GM12878 (cell line): ENCODE results near the gene CUL4A. TPM values are rescaled to one million over a fixed set of nuclear protein-coding genes. Genes with fewer than 3 reads are reported as not detected.
A peak's percentile ranks its signal among the peaks of the same experiment; 100 is the strongest.

Experiments
- ASH2L ChIP-seq: fragments of 300-600, 200-600 bp; sonication (generic); IDR thresholded peaks from 2 replicates; pipeline ENCODE4 v1.6.1; 2017; ENCODE audit warnings: low read depth, mild to moderate bottlenecking, borderline replicate concordance
- BCL3 ChIP-seq: IDR thresholded peaks from 2 replicates; pipeline ENCODE4 v1.6.1; 2011; ENCODE audit warnings: borderline replicate concordance, low read depth, mild to moderate bottlenecking, moderate library complexity, low read length; ENCODE audit not compliant: insufficient read depth, poor library complexity, severe bottlenecking
- EP300 ChIP-seq, 2 experiments: fragments of 150-350 bp in 1 of 2; IDR thresholded peaks; 2 replicates each; pipeline ENCODE4 v1.6.1; 2011 to 2012; ENCODE audit warnings: low read depth in 2 of 2, low read length in 2 of 2, borderline replicate concordance in 1 of 2, improper control_type of control experiment in 1 of 2, inconsistent platforms in 1 of 2; ENCODE audit not compliant: control insufficient read depth in 1 of 2
- GABPA ChIP-seq: IDR thresholded peaks from 2 replicates; pipeline ENCODE4 v1.6.1; 2014; ENCODE audit warnings: antibody characterized with exemption, low read depth, mild to moderate bottlenecking, inconsistent platforms
- HDGF ChIP-seq: fragments of 450-650 bp; IDR thresholded peaks from 2 replicates; pipeline ENCODE4 v1.6.1; 2016; ENCODE audit warnings: antibody characterized with exemption
- MTA2 ChIP-seq: fragments of 450-650 bp; IDR thresholded peaks from 2 replicates; pipeline ENCODE4 v1.6.1; 2016; ENCODE audit warnings: low read depth, mild to moderate bottlenecking, moderate library complexity
- NR2F1 ChIP-seq: fragments of 450-650 bp; conservative IDR thresholded peaks from 2 replicates; pipeline ENCODE4 v1.6.1; 2017; ENCODE audit warnings: mild to moderate bottlenecking
- POLR2AphosphoS2 ChIP-seq: IDR thresholded peaks from 2 replicates; pipeline ENCODE4 v1.6.1; 2011; ENCODE audit warnings: low read depth, mild to moderate bottlenecking, low read length, improper control_type of control experiment, moderate library complexity
- RELA ChIP-seq: fragments of 450-650 bp; IDR thresholded peaks from 2 replicates; pipeline ENCODE4 v1.8.0; 2014; ENCODE audit warnings: borderline replicate concordance; ENCODE audit not compliant: partially characterized antibody
- SMC3 ChIP-seq: IDR thresholded peaks from 2 replicates; pipeline ENCODE4 v1.6.1; 2011; ENCODE audit warnings: low read length, improper control_type of control experiment, borderline replicate concordance
- TAF1 ChIP-seq: IDR thresholded peaks from 2 replicates; pipeline ENCODE4 v1.6.1; 2011; ENCODE audit warnings: mild to moderate bottlenecking, low read depth, low read length, borderline replicate concordance
- ZBTB40 ChIP-seq: fragments of 450-650 bp; IDR thresholded peaks from 2 replicates; pipeline ENCODE4 v1.6.1; 2016; ENCODE audit warnings: mild to moderate bottlenecking, moderate library complexity, borderline replicate concordance
- ZNF217 ChIP-seq: fragments of 450-650 bp; IDR thresholded peaks from 2 replicates; pipeline ENCODE4 v1.6.1; 2017; ENCODE audit warnings: antibody characterized with exemption, mild to moderate bottlenecking
- polyA plus RNA-seq, 11 experiments: library from polyadenylated mRNA; depleted of rRNA in 4 of 11; unstranded in 6 of 11; stranded (reverse) in 5 of 11; fragments of >200 nt; fragmentation: Nextera tagmentation in 4 of 11; fragmentation: Illumina TruSeq in 1 of 11; extraction: Ambion mirVana in 4 of 11; extraction: Trizol in 1 of 11; gene quantifications; 1 replicate in 1 of 11; 2 replicates in 10 of 11; pipeline versions ENCODE4 v1.2.1 to v1.2.3, GENCODE V29; 2011 to 2016; ENCODE audit warnings: inconsistent platforms in 2 of 11, missing spikeins in 2 of 11, low read depth in 1 of 11
- total RNA-seq, 4 experiments: library from RNA; depleted of rRNA in 3 of 4; stranded (reverse); fragments of >200 nt in 3 of 4; fragmentation: Illumina TruSeq in 1 of 4; extraction: Trizol in 1 of 4; gene quantifications; 2 replicates each; pipeline versions ENCODE4 v1.2.1 to v1.2.3, GENCODE V29; 2013 to 2021
- TF ChIP-seq, protein P1 (sequence below): fragments of 450-650 bp; IDR thresholded peaks from 2 replicates; pipeline ENCODE4 v1.6.1; 2017; ENCODE audit warnings: mild to moderate bottlenecking, low read depth, inconsistent platforms; ENCODE audit not compliant: poor library complexity, severe bottlenecking
- TF ChIP-seq, protein P2 (sequence below): IDR thresholded peaks from 2 replicates; pipeline ENCODE4 v1.6.1; 2011; ENCODE audit warnings: mild to moderate bottlenecking, low read depth, low read length, moderate library complexity; ENCODE audit not compliant: insufficient replicate concordance
- TF ChIP-seq, protein P3 (sequence below): fragments of 450-650 bp; IDR thresholded peaks from 2 replicates; pipeline ENCODE4 v1.6.1; 2014; ENCODE audit warnings: mild to moderate bottlenecking

The CUL4A gene
- total and polyA plus RNA-seq, 10 of the 15 experiments (the other 5 are each of a cell fraction or from before 2014, with no cell fraction given), result 19.7 to 74.3 (median 55.6) TPM

DNA sequence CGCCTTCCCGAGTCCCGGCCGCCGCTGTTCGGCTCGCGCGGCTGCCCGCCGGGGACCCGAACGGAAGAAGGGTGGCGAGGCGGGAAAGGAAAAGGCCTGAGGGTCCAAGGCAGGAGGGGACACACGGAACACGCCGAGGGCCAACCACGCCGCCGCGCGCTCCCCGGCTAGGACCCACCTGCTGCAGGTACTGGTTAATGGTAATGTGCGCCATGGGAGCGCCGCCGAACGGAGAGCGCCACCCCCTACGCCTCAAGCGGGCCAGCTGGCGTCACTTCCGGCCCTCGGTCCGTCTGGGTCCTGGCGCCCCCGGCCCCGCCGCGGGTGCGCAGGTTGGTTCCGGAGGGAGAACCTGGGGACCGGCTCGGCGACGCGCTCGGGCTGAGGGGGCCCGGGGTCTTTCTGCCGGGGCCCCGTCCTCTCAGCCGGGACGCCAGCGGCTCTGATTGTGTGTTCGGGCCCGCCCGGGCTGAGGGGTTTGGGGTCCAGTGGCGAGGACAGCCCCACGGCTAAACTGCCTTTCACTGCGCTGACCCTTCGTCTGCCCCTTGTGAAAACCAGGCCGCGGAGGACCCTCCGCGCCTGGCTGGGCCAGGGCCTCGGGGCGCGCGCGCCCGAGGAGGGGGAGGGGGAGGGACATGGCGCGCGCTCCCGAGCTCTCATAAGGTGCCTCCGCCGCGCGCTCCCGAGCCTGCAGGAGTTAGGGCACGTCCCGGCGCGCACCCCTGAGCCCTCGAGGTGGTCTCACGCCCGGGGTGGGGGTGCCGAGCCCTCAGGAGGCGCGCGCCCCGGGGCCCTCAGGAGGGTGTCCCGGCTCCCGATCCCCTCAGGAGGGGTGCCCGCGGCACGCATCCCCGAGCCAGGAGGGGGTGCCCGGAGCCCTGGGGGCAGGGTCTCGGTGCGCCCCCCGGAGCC, 735 bp upstream of the CUL4A start, which contains the start of gene PCID2 (continued):
- TF ChIP-seq, protein P1, sequence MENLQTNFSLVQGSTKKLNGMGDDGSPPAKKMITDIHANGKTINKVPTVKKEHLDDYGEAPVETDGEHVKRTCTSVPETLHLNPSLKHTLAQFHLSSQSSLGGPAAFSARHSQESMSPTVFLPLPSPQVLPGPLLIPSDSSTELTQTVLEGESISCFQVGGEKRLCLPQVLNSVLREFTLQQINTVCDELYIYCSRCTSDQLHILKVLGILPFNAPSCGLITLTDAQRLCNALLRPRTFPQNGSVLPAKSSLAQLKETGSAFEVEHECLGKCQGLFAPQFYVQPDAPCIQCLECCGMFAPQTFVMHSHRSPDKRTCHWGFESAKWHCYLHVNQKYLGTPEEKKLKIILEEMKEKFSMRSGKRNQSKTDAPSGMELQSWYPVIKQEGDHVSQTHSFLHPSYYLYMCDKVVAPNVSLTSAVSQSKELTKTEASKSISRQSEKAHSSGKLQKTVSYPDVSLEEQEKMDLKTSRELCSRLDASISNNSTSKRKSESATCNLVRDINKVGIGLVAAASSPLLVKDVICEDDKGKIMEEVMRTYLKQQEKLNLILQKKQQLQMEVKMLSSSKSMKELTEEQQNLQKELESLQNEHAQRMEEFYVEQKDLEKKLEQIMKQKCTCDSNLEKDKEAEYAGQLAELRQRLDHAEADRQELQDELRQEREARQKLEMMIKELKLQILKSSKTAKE, result no peak
- TF ChIP-seq NR2F1 (peak; percentile 90), HDGF (no peak), EP300 (IDR thresholded peaks at IDR 0.05; ENCODE audit: borderline replicate concordance in 1 of 2, control insufficient read depth in 1 of 2, low read depth in 2 of 2, low read length in 2 of 2) (no peak), ZNF217 (no peak; the same call in 1 of the 2 replicates), RELA (peak; percentile 83), POLR2AphosphoS2 (peak; percentile 58; the same call in 1 of the 2 replicates), ASH2L (peak; percentile 80; the same call in 1 of the 2 replicates), BCL3 (no peak), SMC3 (no peak), MTA2 (peak; percentile 36; the same call in 1 of the 2 replicates), ZBTB40 (peak; percentile 97), GABPA (peak; percentile 96), TAF1 (peak; percentile 92)
- TF ChIP-seq, protein P2, sequence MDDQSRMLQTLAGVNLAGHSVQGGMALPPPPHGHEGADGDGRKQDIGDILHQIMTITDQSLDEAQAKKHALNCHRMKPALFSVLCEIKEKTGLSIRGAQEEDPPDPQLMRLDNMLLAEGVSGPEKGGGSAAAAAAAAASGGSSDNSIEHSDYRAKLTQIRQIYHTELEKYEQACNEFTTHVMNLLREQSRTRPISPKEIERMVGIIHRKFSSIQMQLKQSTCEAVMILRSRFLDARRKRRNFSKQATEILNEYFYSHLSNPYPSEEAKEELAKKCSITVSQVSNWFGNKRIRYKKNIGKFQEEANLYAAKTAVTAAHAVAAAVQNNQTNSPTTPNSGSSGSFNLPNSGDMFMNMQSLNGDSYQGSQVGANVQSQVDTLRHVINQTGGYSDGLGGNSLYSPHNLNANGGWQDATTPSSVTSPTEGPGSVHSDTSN, result no peak
- TF ChIP-seq, protein P3, sequence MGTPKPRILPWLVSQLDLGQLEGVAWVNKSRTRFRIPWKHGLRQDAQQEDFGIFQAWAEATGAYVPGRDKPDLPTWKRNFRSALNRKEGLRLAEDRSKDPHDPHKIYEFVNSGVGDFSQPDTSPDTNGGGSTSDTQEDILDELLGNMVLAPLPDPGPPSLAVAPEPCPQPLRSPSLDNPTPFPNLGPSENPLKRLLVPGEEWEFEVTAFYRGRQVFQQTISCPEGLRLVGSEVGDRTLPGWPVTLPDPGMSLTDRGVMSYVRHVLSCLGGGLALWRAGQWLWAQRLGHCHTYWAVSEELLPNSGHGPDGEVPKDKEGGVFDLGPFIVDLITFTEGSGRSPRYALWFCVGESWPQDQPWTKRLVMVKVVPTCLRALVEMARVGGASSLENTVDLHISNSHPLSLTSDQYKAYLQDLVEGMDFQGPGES, result peak; percentile 46; the same call in 1 of the 2 replicates
